ENCODE measurements around the gene MS4A8. TPM values are rescaled to one million over a fixed set of nuclear protein-coding genes. Genes with fewer than 3 reads are reported as not detected.
A peak's percentile ranks its signal among the peaks of the same experiment; 100 is the strongest.
"Not testable (repeated sequence)": the region's sequence is repeated elsewhere in the genome, so short reads cannot be mapped to it uniquely, and the experiment has no call there.

Gene MS4A8
- total and polyA plus RNA-seq, 10 of the 15 experiments (the other 5 are each of a cell fraction or from before 2014, with no cell fraction given) = 0.04 TPM; not detected in 9

DNA sequence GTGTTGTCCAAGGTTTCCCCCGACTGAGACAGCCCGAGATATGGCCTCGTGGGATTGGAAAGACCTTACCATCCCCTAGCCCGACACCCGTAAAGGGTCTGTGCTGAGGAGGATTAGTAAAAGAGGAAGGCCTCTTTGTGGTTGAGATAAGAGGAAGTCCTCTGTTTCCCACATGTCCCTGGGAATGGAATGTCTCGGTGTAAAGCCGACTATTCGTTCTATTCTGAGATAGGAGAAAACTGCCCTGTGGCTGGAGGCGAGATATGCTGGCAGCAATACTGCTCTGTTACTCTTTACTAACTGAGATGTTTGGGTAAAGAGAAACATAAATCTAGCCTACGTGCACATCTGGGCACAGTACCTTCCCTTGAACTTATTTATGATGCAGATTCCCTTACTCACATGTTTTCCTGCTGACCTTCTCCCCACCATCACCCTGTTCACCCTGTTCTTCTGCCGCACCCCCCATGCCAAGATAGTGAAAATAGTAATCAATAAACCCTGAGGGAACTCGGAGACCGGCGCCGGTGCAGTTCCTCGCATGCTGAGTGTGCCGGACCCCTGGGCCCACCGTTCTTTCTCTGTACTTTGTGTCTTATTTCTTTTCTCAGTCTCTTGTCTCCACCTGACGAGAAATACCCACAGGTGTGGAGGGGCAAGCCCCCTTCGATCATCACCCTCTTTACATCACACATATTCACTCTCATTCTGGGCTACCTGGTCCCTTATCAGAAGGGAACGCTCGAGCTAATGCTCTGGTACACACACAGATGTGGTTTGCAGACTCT is 60.2 kb downstream of the MS4A8 start:
- H3K9me3 ChIP-seq (replicated peaks; ENCODE audit: control insufficient read depth, insufficient read depth, low read length); POLR2A ChIA-PET; H4K20me1 ChIP-seq (ENCODE audit: control insufficient read depth, insufficient read depth); BruUV-seq (replicated peaks); H3K27me3 ChIP-seq (replicated peaks in 1 of 2; ENCODE audit: control insufficient read depth in 2 of 2, insufficient read depth in 2 of 2, low read length in 1 of 2); H3K9ac ChIP-seq (ENCODE audit: control insufficient read depth, insufficient read depth, low read length); H3K4me3 ChIP-seq; DNase-seq (ENCODE audit: low read depth, low spot score); H3K4me2 ChIP-seq (ENCODE audit: control insufficient read depth, insufficient read depth); H3K79me2 ChIP-seq (ENCODE audit: control insufficient read depth, insufficient read depth, low read length); H2AFZ ChIP-seq (ENCODE audit: control insufficient read depth, low read depth, low read length); FAIRE-seq; ATAC-seq; H3K27ac ChIP-seq (ENCODE audit: control insufficient read depth, insufficient read depth); H3K36me3 ChIP-seq (ENCODE audit: control insufficient read depth in 2 of 2, insufficient read depth in 2 of 2, low read length in 1 of 2); CTCF ChIA-PET: not testable (repeated sequence)
- peak; percentile 48; the same call in 1 of the 2 replicates for TF ChIP-seq SPI1 (IDR thresholded peaks at IDR 0.05; ENCODE audit: borderline replicate concordance, insufficient read depth, low read depth, low read length)
- RAD21 ChIA-PET (ENCODE audit: unreplicated experiment) = interaction anchor here (7.4 kb wide), 1 partner anchor 15 kb away, joined by 119 read pairs; no protein-coding TSS in a partner anchor
- in situ Hi-C loops (cut with MboI) (loop anchor here (10.0 to 25.0 kb wide), 2 partner anchors 395 to 1572 kb away; no protein-coding TSS in a partner anchor), intact Hi-C loops (cut with micrococcal nuclease; ENCODE audit: unreplicated experiment) (loop anchor here (5.0 to 10.0 kb wide), 6 partner anchors 127 to 565 kb away; partner anchors contain the start of genes PRPF19 and VPS37C)
- WGBS (ENCODE audit: insufficient coverage, insufficient replicate concordance, low lambda C conversion rate, missing lambda C conversion rate) = 65% methylated on average over 22 of the region's 22 CpGs
- SMC1A ChIA-PET (ENCODE audit: uncharacterized antibody, unreplicated experiment) = interaction anchor here (1.5 to 7.8 kb wide), 2 partner anchors 17 to 283 kb away, joined by 3 to 143 read pairs; no protein-coding TSS in a partner anchor
- H3K4me1 ChIP-seq (ENCODE audit: control insufficient read depth, insufficient read depth, low read length) = peaks cover 51% of the 10 kb centered on the region

DNA sequence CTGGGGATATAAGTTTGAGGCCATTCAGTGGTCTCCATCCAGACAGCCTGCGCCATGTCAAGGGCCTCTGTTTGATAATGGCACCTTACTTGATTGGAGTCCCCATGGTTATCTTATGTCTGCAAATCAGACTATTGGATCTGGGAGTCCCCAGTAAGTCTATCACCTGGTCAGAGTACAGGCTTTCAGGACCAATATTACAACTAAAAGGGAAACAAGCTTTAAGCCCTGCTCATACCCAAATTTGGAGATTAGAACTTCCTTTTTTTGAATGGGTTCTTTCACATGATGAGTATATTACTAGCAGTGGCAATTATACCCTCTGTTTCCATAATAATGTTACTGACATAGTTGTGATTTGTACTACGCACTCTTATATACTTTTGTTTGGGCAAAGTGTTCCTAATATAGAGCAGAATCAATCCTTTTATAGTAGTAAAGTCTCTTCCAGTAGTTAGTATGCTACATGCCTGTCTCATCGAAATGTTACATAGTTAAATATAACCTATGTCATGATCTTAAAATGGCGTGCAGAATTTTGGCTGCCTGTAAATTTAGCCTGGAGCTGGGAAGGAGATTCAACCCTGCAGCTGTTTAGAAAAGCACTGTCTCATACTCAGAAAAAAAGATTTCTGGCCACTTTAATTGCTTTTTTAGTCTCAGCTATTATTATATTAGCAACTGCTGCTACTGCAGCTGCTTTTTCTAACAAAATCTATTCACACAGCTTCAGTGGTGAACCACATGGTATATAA is 62.2 kb downstream of the MS4A8 start:
- Histone ChIP-seq H3K4me1 (ENCODE audit: control insufficient read depth, insufficient read depth, low read length) (peaks cover 61% of the 10 kb centered on the region), H3K27ac (ENCODE audit: control insufficient read depth, insufficient read depth) (peak overlapping the region; percentile 96), H3K9ac (ENCODE audit: control insufficient read depth, insufficient read depth, low read length) (peak overlapping the region; percentile 14; the same call in 1 of the 2 replicates), H3K79me2 (ENCODE audit: control insufficient read depth, insufficient read depth, low read length) (no peaks in the 10 kb centered on the region), H3K9me3 (replicated peaks; ENCODE audit: control insufficient read depth, insufficient read depth, low read length) (peaks cover 1% of the 10 kb centered on the region; the same call in 2 of the 3 replicates), H3K4me3 (no peak overlapping the region), H3K27me3 (replicated peaks in 1 of 2; ENCODE audit: control insufficient read depth in 2 of 2, insufficient read depth in 2 of 2, low read length in 1 of 2) (no peaks in the 10 kb centered on the region), H4K20me1 (ENCODE audit: control insufficient read depth, insufficient read depth) (no peaks in the 10 kb centered on the region), H3K36me3 (ENCODE audit: control insufficient read depth in 2 of 2, insufficient read depth in 2 of 2, low read length in 1 of 2) (no peaks in the 10 kb centered on the region), H3K4me2 (ENCODE audit: control insufficient read depth, insufficient read depth) (peak overlapping the region; percentile 57), H2AFZ (ENCODE audit: control insufficient read depth, low read depth, low read length) (peak overlapping the region; percentile 19; the same call in 1 of the 2 replicates)
- peak; percentile 13 for FAIRE-seq
- BruUV-seq (replicated peaks) = no TSS peak
- ATAC-seq = peak; percentile 24
- 36% methylated on average over 4 of the region's 4 CpGs for WGBS (ENCODE audit: insufficient coverage, insufficient replicate concordance, low lambda C conversion rate, missing lambda C conversion rate)
- SMC1A ChIA-PET (ENCODE audit: uncharacterized antibody, unreplicated experiment) = interaction anchor here (0.6 to 7.8 kb wide), 18 partner anchors 13 to 497 kb away, joined by 3 to 143 read pairs (median 6); partner anchors contain the start of gene MS4A8
- POLR2A ChIA-PET = interaction anchor here (0.6 to 1.8 kb wide), 8 partner anchors 13 to 998 kb away, joined by 3 to 6 read pairs (median 3); partner anchors contain the start of genes TMEM109 and TMEM132A
- intact Hi-C loops (cut with micrococcal nuclease; ENCODE audit: unreplicated experiment) = loop anchor here (5.0 to 10.0 kb wide), 6 partner anchors 129 to 567 kb away; partner anchors contain the start of genes PRPF19 and VPS37C
- CTCF ChIA-PET = interaction anchor here (1.1 to 7.3 kb wide), 15 partner anchors 8 to 416 kb away, joined by 3 to 184 read pairs (median 8); partner anchors contain the start of genes MS4A1 and MS4A8
- DNase-seq (ENCODE audit: low read depth, low spot score) = peak; percentile 49
- RAD21 ChIA-PET (ENCODE audit: unreplicated experiment) = interaction anchor here (0.9 to 7.4 kb wide), 14 partner anchors 13 to 1781 kb away, joined by 3 to 119 read pairs (median 11); partner anchors contain the start of genes MS4A1, MS4A10 and MS4A8
- in situ Hi-C loops (cut with MboI) = loop anchor here (10.0 to 25.0 kb wide), 2 partner anchors 397 to 1574 kb away; no protein-coding TSS in a partner anchor
- peak; percentile 57 to 92 for TF ChIP-seq SRF (IDR thresholded peaks at IDR 0.05; ENCODE audit: low read depth in 2 of 2, low read length in 2 of 2)
- TF ChIP-seq, protein P1, sequence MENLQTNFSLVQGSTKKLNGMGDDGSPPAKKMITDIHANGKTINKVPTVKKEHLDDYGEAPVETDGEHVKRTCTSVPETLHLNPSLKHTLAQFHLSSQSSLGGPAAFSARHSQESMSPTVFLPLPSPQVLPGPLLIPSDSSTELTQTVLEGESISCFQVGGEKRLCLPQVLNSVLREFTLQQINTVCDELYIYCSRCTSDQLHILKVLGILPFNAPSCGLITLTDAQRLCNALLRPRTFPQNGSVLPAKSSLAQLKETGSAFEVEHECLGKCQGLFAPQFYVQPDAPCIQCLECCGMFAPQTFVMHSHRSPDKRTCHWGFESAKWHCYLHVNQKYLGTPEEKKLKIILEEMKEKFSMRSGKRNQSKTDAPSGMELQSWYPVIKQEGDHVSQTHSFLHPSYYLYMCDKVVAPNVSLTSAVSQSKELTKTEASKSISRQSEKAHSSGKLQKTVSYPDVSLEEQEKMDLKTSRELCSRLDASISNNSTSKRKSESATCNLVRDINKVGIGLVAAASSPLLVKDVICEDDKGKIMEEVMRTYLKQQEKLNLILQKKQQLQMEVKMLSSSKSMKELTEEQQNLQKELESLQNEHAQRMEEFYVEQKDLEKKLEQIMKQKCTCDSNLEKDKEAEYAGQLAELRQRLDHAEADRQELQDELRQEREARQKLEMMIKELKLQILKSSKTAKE (IDR thresholded peaks at IDR 0.05; ENCODE audit: low read depth, poor library complexity, severe bottlenecking) = peak; percentile 98
- TF ChIP-seq TARDBP (IDR thresholded peaks at IDR 0.05; ENCODE audit: borderline replicate concordance) = no peak
- TF ChIP-seq SUPT20H (IDR thresholded peaks at IDR 0.05; ENCODE audit: borderline replicate concordance, control insufficient read depth, low read depth, low read length) = no peak
- TF ChIP-seq RAD51 (IDR thresholded peaks at IDR 0.05) = no peak
- TF ChIP-seq, protein P2, sequence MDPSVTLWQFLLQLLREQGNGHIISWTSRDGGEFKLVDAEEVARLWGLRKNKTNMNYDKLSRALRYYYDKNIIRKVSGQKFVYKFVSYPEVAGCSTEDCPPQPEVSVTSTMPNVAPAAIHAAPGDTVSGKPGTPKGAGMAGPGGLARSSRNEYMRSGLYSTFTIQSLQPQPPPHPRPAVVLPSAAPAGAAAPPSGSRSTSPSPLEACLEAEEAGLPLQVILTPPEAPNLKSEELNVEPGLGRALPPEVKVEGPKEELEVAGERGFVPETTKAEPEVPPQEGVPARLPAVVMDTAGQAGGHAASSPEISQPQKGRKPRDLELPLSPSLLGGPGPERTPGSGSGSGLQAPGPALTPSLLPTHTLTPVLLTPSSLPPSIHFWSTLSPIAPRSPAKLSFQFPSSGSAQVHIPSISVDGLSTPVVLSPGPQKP (IDR thresholded peaks at IDR 0.05; ENCODE audit: low read depth, low read length) = peak; percentile 89
- peak; percentile 19; the same call in 1 of the 2 replicates for TF ChIP-seq JUNB (IDR thresholded peaks at IDR 0.05)
- TF ChIP-seq ZBED1 (IDR thresholded peaks at IDR 0.05; ENCODE audit: borderline replicate concordance) = peak; percentile 31; the same call in 1 of the 2 replicates

All from GM12878 (cell line).